GM19351 (cell line): ENCODE measurements around the gene BIRC3.

ENCODE experiments used
- ATAC-seq: cut with Tn5 transposase; IDR thresholded peaks from one replicate; pipeline ENCODE4 v1.9.1; 2021; ENCODE audit warnings: mild to moderate bottlenecking, moderate library complexity; ENCODE audit not compliant: unreplicated experiment

The BIRC3 gene

GRCh38 chr11:102317099-102317767, at the start of gene BIRC3:
Gene BIRC3 (plus strand): TSS chr11:102317484. CDS start chr11:102324510, 7,026 bp downstream.
- ATAC-seq: peak; percentile 72

DNA sequence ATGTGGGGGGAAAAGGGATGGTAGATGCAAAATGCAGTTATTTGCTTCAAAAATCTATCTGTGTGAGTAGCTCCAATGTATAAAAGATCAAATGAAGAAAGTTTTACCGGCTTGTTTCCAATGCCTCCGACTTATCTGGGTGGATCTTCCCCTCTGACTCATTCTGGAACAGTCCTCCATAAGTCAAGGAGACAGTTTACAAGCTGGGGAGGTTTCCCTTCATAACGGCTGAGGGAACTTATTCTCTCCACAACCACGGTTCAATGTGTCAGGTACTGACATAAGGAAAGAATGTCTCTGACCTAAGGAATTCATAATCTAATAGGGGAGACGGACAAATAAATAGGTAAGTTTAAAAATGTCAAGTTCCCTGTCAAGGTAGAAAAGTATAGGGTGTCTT, 49.7 kb upstream of the BIRC3 start:
- no peak for ATAC-seq

- ATAC-seq: peak; percentile 96
These were observed 49.0 kb upstream of the BIRC3 start for GRCh38 chr11:102268083-102268984.

GRCh38 chr11:102268985-102269470, 48.3 kb upstream of the BIRC3 start:
- ATAC-seq: no peak

DNA sequence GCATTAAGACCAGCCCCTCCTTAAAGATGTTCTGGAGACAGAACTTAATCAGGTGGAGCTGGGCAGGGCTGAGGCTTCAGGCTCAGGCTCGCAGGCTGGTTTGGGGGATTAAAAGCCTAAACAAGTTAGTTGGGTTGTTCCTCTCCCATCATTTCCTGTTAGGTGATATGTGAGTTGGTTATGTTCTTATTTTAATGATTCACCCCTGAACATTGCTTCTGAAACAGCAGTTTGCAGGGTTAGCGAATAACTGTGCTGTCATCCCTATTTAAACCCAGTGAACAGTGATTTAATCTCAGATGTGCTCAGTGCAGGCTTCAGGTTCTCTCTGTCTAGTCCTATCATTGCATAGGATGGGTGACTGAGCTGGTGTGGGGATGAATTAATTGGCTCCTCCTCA, 47.4 kb upstream of the BIRC3 start:
- ATAC-seq: no peak

GRCh38 chr11:102272047-102272824, 45.0 kb upstream of the BIRC3 start:
- ATAC-seq: no peak

GRCh38 chr11:102274628-102275027, 42.7 kb upstream of the BIRC3 start:
- no peak for ATAC-seq

DNA sequence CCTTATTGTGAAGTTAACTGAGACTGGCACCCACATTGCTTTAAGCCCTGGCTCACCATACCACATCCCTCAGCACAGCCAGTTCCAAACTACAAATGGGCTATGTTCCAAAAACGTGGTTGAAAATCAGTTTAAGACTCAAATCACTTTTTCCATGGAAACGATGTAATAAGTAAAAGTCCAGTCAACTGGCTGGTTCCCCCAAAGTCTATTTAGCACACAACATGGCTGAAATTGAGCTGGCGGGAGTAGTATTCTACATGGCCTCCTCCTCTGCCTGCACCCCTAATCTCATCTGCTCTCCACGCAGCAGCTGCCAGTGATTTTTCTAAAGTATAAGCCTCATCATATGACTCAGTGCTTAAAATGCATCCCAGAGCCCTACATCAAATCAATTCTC, 40.9 kb upstream of the BIRC3 start:
- no peak for ATAC-seq

GRCh38 chr11:102276783-102277182, 40.5 kb upstream of the BIRC3 start:
- no peak for ATAC-seq

- ATAC-seq: peak; percentile 90
These were observed 37.6 kb upstream of the BIRC3 start for GRCh38 chr11:102279641-102280170.

- no peak for ATAC-seq
These were observed 36.9 kb upstream of the BIRC3 start for GRCh38 chr11:102280245-102280833.

DNA sequence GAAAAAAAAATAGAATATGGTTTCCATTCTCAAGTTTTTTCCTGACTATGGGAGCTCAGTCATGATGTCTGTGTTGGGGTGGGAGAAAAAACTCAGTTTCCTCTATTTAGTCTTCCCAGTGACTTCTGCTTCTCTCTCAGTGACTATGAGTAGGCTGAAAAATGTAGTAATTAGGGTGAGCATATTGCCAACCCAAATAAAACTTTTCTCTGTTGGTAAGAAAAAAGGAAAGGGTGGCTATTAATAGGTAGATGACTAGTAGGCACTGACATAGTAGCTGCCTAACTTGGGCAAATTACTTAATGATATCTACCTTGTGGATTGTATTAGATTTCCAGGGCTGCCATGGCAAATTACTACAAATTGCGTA, 34.2 kb upstream of the BIRC3 start:
- ATAC-seq: no peak

- no peak for ATAC-seq
These were observed 33.3 kb upstream of the BIRC3 start for GRCh38 chr11:102284008-102284407.

GRCh38 chr11:102286292-102286691, 31.0 kb upstream of the BIRC3 start:
- ATAC-seq: no peak

DNA sequence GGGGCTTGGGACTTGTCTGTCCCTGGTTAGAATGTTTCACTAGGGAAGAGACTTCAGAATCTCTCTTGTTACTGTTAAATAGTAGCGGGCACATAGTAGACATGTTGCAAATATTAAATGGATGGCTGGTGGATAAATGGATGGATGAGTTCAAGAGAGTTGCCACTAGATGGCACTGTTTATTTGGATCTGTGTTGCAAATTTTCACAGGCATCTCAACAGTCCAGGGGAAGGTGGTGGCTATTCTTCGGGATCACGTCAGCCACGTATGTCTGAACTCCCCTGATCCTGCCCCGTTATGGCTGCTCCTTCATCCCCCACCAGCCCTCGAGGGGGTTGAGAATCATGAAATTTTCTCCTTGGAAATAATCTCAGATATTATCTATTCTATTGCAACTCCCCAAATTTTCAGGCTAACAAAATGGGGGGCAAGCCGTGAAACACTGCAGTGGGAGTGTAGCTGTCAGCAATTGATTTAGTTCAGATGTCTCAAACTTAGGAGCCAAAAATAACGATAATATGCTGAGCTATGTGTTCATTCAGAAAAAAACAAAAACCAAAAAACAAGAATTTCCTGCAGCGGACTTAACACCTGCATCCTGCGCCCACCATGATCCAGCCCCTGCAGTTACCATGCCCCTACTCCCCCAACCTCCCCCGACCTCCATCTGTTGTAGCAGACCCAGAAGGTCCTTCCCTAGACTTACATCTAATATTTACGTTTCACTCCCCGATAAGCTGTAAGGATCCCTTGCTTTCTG, 29.1 kb upstream of the BIRC3 start:
- ATAC-seq: peak; percentile 96

GRCh38 chr11:102288725-102289083, 28.6 kb upstream of the BIRC3 start:
- no peak for ATAC-seq

GRCh38 chr11:102289592-102289991, 27.7 kb upstream of the BIRC3 start:
- ATAC-seq: no peak

DNA sequence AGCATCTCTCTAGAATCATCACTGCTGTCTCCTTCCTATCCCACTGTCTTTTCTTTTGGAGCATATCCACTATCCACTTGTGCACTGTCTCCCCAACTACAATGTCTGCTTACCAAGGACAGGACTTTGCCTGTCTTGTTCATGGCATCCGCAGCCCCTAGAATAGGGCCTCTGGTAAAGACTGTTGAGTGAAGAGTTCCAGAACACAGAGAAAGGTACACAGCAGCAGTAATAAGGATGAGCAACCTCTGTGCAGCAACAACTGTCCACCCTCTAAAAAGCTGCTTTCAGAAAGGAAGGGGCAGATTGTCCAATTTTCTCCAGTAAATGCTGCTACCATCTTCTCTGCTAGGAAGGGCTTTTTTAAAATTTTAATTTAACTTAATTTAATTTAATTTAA, 25.5 kb upstream of the BIRC3 start:
- ATAC-seq: no peak

GRCh38 chr11:102292933-102293332, 24.4 kb upstream of the BIRC3 start:
- no peak for ATAC-seq
